Endothelial cell of umbilical vein (primary cell): ENCODE measurements around the gene ALK.

Experiments used
- EZH2 ChIP-seq: IDR thresholded peaks from 2 replicates; pipeline ENCODE4 v1.6.1; 2012; ENCODE audit warnings: borderline replicate concordance, low read depth, mild to moderate bottlenecking, moderate library complexity, low read length, inconsistent platforms; ENCODE audit not compliant: severe bottlenecking
- MAX ChIP-seq: IDR thresholded peaks from 2 replicates; pipeline ENCODE4 v1.6.1; 2011; ENCODE audit not compliant: insufficient read depth, insufficient read length
- MYC ChIP-seq: IDR thresholded peaks from one replicate; pipeline ENCODE4 v1.6.1; 2011; ENCODE audit warnings: mild to moderate bottlenecking, low read depth, low read length
- POLR2A ChIP-seq: IDR thresholded peaks from 2 replicates; pipeline ENCODE4 v1.6.1; 2012; ENCODE audit warnings: low read depth, mild to moderate bottlenecking, control low read depth, low read length
- POLR2AphosphoS5 ChIP-seq: IDR thresholded peaks from 2 replicates; pipeline ENCODE4 v1.6.1; 2012; ENCODE audit warnings: low read depth, mild to moderate bottlenecking, control low read depth, low read length, moderate library complexity; ENCODE audit not compliant: insufficient read depth
- TF ChIP-seq, protein P1 (sequence below), 2 donors: IDR thresholded peaks; 1 replicate in 1 of 2; 2 replicates in 1 of 2; pipeline ENCODE4 v1.5.1; 2011; ENCODE audit warnings: low read length in 2 of 2, mild to moderate bottlenecking in 2 of 2, moderate library complexity in 2 of 2, control low read depth in 1 of 2, inconsistent platforms in 1 of 2, low read depth in 1 of 2; ENCODE audit not compliant: insufficient read depth in 1 of 2; ENCODE audit errors: extremely low read depth in 1 of 2

DNA sequence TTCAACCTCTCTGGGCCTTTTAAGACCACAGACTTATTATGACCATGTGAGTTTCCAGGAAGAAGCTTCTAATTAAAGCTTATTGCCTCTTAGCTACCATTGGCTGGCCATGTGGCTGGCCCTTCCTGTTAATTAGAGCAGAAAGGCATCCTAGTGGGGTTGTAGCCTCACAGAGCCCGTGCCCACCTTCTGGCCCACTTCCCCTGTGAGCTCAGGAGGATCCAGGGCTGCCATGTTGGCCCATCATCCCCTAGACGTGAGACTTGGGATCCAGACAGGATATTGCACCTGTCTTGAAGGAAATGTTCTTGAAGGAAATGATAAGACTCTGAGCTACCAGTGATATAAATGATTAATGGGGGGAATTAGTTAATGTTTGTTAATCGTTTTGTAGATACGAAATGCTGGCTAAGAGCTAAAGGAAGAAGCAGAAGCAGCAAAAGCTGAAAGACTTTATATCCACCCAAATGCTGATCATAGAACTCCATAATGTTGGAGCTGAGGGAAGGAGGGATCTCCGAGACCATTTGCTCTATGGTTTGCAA, 550.7 kb downstream of the ALK start:
- TF ChIP-seq EZH2 (no peak), MYC (no peak), POLR2AphosphoS5 (no peak), POLR2A (no peak), MAX (no peak)
- TF ChIP-seq, protein P1, sequence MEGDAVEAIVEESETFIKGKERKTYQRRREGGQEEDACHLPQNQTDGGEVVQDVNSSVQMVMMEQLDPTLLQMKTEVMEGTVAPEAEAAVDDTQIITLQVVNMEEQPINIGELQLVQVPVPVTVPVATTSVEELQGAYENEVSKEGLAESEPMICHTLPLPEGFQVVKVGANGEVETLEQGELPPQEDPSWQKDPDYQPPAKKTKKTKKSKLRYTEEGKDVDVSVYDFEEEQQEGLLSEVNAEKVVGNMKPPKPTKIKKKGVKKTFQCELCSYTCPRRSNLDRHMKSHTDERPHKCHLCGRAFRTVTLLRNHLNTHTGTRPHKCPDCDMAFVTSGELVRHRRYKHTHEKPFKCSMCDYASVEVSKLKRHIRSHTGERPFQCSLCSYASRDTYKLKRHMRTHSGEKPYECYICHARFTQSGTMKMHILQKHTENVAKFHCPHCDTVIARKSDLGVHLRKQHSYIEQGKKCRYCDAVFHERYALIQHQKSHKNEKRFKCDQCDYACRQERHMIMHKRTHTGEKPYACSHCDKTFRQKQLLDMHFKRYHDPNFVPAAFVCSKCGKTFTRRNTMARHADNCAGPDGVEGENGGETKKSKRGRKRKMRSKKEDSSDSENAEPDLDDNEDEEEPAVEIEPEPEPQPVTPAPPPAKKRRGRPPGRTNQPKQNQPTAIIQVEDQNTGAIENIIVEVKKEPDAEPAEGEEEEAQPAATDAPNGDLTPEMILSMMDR (IDR thresholded peaks at IDR 0.05; ENCODE audit: extremely low read depth in 1 of 2, insufficient read depth in 1 of 2, low read depth in 1 of 2, low read length in 2 of 2), result no peak
